Gastroesophageal sphincter (tissue), 4 donors: ENCODE data around the gene RNU1-1. TPM values are rescaled to one million over a fixed set of nuclear protein-coding genes. Genes with fewer than 3 reads are reported as not detected.
"Not testable (repeated sequence)": the region's sequence is repeated elsewhere in the genome, so short reads cannot be mapped to it uniquely, and the experiment has no call there.

ENCODE experiments used
- ATAC-seq: fragments of 150-250 bp; one replicate; pipeline ENCODE4 v1.9.1; 2016; ENCODE audit warnings: mild to moderate bottlenecking, moderate library complexity
- H3K27ac ChIP-seq, 4 donors: fragments of 200-600 bp; sonication (generic) in 3 of 4; 1 replicate in 3 of 4; 2 replicates in 1 of 4; pipeline ENCODE4 v1.5.1; 2016 to 2019
- H3K27me3 ChIP-seq: fragments of 200-600 bp; sonication (generic); one replicate; pipeline ENCODE4 v1.5.1; 2019
- H3K36me3 ChIP-seq, 2 donors: fragments of 200-600 bp; sonication (generic); one replicate each; pipeline ENCODE4 v1.5.1; 2019; ENCODE audit warnings: control low read depth in 1 of 2
- H3K4me1 ChIP-seq, 3 donors: fragments of 200-600 bp; sonication (generic); 1 replicate in 2 of 3; 2 replicates in 1 of 3; pipeline ENCODE4 v1.5.1; 2016 to 2019; ENCODE audit warnings: control low read depth in 2 of 3
- H3K4me3 ChIP-seq, 2 donors: fragments of 200-600 bp; sonication (generic); one replicate each; pipeline ENCODE4 v1.5.1; 2019; ENCODE audit warnings: mild to moderate bottlenecking in 1 of 2, moderate library complexity in 1 of 2
- H3K9me3 ChIP-seq, 3 donors: fragments of 200-600 bp; sonication (generic); one replicate each; pipeline ENCODE4 v1.5.1; 2017 to 2019; ENCODE audit warnings: control low read depth in 2 of 3
- EP300 ChIP-seq: sonication (generic); formaldehyde crosslinking; IDR thresholded peaks from one replicate; pipeline ENCODE4 v1.6.1; 2017; ENCODE audit warnings: antibody characterized with exemption, mild to moderate bottlenecking
- POLR2A ChIP-seq, 2 donors: fragments of 450-650 bp; IDR thresholded peaks; one replicate each; pipeline ENCODE4 v1.6.1; 2017; ENCODE audit warnings: antibody characterized with exemption in 2 of 2, mild to moderate bottlenecking in 2 of 2, moderate library complexity in 1 of 2
- POLR2AphosphoS5 ChIP-seq: sonication (generic); formaldehyde crosslinking; IDR thresholded peaks from one replicate; pipeline ENCODE4 v1.6.1; 2017; ENCODE audit warnings: antibody characterized with exemption
- WGBS, 2 donors: methylation state at CpG; one replicate each; pipeline ENCODE4 v1.1.5; 2018; ENCODE audit warnings: low coverage in 1 of 2; 5-methylcytosine and 5-hydroxymethylcytosine counted together
- total RNA-seq, 4 donors: library from RNA; depleted of rRNA; stranded (reverse); fragments of >200 nt; gene quantifications; one replicate each; pipeline ENCODE4 v1.1.0, GENCODE V29; 2016
- TF ChIP-seq, protein P1 (sequence below), 4 experiments: fragments of 200-600 bp in 2 of 4; fragments of 450-650 bp in 2 of 4; sonication (generic) in 1 of 4; IDR thresholded peaks; one replicate each; pipeline ENCODE4 v1.5.1; 2017 to 2019; ENCODE audit warnings: antibody characterized with exemption in 4 of 4, mild to moderate bottlenecking in 2 of 4, moderate library complexity in 2 of 4

The RNU1-1 gene
- total RNA-seq, 4 donors from 2014 or later = under 0.01 TPM; not detected in 1

DNA sequence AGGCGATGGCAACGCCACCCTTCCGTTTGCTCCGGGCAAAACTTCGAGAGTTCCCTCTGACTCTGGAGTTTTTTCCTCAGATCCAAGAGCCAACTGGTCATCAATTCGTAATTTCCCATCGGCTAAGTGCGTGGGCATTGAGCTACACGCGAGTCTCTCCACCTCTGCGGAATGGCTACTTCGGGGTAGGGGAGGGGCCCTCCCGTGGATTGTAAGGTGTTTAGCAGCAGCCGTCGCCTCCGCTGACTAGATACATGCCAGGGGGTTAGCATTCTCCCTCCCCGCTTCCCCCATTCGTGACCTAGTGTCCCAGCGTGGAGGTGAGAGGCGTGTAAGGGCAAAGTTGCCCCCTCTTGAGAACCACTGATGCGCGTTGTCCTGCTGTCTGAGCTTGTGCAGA is 21.8 kb upstream of the RNU1-1 start:
- not testable (repeated sequence) for H3K4me1 ChIP-seq, H3K9me3 ChIP-seq, H3K27ac ChIP-seq, H3K36me3 ChIP-seq, H3K4me3 ChIP-seq
- peaks cover 49% of the 10 kb centered on the region for H3K27me3 ChIP-seq
- peak; percentile 44 for ATAC-seq
- 50 to 70% methylated on average over 1 to 13 of the region's 22 CpGs for WGBS, 2 donors

DNA sequence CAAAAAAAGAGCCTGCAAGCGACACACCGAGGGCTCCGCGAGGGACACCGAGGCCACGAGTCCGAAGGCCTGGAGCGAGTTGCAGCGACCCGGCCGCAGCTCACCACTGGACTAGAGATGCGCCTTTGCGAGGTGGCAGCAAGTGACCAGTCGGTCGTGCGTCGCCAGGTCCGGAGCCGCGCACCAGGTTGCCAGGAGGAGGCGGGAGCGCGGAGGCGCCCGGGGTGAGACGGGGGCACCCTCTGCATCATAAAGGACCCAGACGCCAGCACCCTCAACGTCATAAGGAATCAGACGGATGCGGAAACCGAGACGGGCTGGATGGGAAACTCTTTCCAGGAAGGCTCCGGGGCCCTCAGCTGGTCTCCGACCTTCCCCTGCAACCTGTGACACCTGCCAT is 21.4 kb upstream of the RNU1-1 start:
- ATAC-seq = peak; percentile 39

DNA sequence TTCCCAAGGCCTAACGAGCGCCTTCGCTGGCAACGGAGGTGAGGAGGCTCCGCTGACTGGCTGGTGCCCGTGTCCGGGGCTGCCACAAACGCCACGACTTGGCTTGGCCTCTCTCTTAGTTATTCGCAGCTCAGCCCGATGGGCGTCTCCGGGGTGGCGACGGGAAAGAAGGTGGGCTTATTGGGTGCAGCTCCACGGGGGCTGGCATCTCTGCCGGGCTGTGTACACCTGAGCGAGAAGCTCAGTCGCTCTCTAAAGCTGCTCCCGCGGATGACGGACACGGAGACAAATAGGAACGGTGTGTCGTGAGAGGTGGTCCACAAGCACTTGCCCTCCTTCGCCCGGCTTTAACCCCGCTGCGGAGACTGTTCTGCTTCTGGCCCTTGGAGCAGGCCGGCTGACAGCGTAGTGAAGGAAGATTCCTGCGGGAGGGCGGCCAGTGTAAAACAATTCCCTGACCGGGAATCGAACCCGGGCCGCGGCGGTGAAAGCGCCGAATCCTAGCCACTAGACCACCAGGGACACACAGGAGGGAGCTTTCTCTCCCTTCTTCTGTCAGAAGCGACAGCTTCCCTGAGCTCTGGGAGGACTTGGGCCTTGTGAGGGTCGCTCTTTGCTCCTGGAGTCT is 20.9 kb upstream of the RNU1-1 start:
- 8% methylated on average over 8 of the region's 43 CpGs; no CpG with 5 or more reads in 1 of the 2 donors for WGBS, 2 donors
- H3K36me3 ChIP-seq, H3K9me3 ChIP-seq, H3K27ac ChIP-seq, H3K4me1 ChIP-seq: not testable (repeated sequence)
- H3K27me3 ChIP-seq = peaks cover 59% of the 10 kb centered on the region
- ATAC-seq = peak; percentile 81
- H3K4me3 ChIP-seq = peak overlapping the region in 1 of 2 donors; percentile 37

More for the DNA sequence above, 21.4 kb upstream of the RNU1-1 start:
- H3K36me3 ChIP-seq, H3K9me3 ChIP-seq, H3K4me1 ChIP-seq, H3K27ac ChIP-seq: not testable (repeated sequence)
- Histone ChIP-seq H3K4me3 (peak overlapping the region in 1 of 2 donors; percentile 37), H3K27me3 (peaks cover 53% of the 10 kb centered on the region)
- 27 to 35% methylated on average over 8 to 9 of the region's 34 CpGs for WGBS, 2 donors

DNA sequence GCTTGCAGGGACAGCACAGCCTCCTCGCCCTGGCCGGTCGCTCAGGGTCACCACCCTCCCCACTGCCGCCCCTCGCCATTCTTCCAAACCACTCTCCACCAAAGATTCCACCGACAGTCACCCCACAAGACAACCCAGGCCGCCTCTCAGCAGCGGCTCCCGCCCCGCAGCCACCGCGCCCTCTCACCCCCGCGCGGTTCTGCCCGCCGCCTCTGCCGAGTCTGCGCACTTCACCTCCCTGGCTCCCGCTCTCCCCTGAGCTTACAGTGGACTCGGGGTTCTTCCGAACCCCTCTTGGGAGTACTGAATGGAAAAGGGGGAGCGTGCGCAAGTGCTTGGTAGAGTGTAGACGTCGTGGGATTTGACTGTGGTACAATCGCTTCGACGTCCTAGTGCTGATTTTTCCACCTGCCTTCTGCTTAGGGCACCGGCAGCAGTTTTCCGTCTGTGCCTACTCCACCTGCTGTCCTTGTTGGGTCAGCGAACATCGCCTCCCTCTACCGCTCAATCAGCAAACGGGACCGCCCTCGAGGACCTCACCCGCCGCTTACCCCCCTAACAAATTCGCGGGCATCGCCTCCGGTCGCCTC is 20.2 kb upstream of the RNU1-1 start:
- H3K36me3 ChIP-seq, H3K27ac ChIP-seq, H3K9me3 ChIP-seq, H3K4me1 ChIP-seq: not testable (repeated sequence)
- ATAC-seq = peak; percentile 64
- Histone ChIP-seq H3K27me3 (peaks cover 59% of the 10 kb centered on the region), H3K4me3 (peak overlapping the region in 1 of 2 donors; percentile 37)
- 10 to 23% methylated on average over 12 to 14 of the region's 44 CpGs for WGBS, 2 donors

DNA sequence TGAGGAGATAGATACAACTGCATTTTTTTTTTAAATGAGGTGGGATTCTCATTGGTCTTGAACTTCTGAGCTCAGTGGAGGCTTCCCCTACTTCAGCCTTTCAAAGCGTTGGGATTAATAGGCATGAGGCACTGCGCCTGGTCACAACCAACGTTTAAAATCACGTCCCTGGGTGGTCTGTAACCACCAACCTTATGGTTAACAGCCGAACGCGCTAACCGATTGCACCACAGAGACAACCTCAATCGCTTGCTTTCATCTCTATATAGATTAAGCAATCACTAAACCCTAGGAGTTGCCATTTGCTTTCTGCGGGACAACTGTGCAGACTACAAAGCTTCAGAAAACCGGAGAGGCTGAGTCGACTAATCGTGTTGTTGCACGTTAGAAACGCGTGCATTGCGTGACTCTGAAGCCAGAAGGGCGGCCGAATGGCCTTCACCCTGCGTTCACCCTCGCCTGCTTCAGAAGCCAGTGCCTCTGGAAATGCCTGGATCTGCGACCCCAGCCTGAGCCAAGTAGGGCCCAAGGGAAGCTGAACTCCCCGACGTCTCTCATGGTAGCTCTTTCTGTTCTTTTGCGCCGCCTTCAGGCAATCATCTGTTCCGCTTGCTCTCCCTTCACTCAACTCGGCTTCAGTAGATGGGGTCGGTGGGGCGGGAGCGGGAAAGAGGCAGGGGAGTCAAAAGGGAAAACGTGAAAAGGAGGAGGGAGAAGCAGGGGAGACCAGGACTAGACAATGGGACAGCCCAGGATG is 18.3 kb upstream of the RNU1-1 start:
- not testable (repeated sequence) for H3K36me3 ChIP-seq
- WGBS, 2 donors = 30% methylated on average over 2 of the region's 32 CpGs; no CpG with 5 or more reads in 1 of the 2 donors
- peaks cover 62% of the 10 kb centered on the region for H3K27me3 ChIP-seq

DNA sequence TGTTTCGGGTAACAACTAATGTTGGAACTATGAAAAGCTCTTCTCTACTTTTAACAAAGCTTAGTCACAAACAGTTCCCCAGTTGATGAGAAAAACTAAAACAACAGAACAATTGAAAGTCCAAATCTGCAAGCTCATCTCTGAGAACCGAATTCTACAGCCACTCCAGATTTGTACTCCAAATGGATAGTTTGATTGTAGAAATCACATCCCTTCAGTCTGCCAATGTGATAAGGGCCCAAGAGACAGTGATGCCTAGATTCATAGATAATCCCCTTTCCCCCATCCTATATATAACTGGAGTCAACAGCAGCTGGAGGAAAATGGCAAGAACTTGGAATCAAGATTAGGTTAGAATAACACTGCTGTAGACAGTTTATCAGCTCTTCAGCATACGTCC is 14.3 kb upstream of the RNU1-1 start:
- not testable (repeated sequence) for ATAC-seq, H3K4me1 ChIP-seq, H3K4me3 ChIP-seq, H3K9me3 ChIP-seq, H3K36me3 ChIP-seq, H3K27ac ChIP-seq
- 70 to 78% methylated on average over 3 of the region's 3 CpGs for WGBS, 2 donors
- peaks cover 35% of the 10 kb centered on the region for H3K27me3 ChIP-seq

More for the DNA sequence above, 18.3 kb upstream of the RNU1-1 start:
- not testable (repeated sequence) for H3K4me3 ChIP-seq, ATAC-seq, H3K9me3 ChIP-seq, H3K27ac ChIP-seq, H3K4me1 ChIP-seq

DNA sequence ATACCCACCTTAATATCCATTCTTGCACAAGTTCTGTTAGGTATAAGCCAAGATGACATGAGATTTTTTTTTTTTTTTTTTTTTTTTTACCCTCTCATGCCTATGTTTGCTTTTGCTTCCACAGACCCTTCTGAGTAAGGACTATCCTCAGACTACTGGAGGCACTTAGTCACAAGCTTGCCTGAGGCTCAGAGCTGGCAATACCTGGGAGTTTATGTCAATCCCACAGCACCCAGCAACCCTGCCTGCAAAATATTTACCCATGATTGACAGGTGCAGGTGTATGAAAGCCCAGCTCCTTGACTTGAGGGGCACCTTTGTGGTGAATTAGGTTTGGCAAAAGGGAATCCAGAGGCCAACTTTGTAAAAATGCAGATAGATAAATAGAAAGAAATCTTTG is 11.7 kb upstream of the RNU1-1 start:
- peaks cover 18% of the 10 kb centered on the region for H3K27me3 ChIP-seq
- H3K4me1 ChIP-seq, H3K27ac ChIP-seq, H3K36me3 ChIP-seq, ATAC-seq, H3K4me3 ChIP-seq, H3K9me3 ChIP-seq: not testable (repeated sequence)

DNA sequence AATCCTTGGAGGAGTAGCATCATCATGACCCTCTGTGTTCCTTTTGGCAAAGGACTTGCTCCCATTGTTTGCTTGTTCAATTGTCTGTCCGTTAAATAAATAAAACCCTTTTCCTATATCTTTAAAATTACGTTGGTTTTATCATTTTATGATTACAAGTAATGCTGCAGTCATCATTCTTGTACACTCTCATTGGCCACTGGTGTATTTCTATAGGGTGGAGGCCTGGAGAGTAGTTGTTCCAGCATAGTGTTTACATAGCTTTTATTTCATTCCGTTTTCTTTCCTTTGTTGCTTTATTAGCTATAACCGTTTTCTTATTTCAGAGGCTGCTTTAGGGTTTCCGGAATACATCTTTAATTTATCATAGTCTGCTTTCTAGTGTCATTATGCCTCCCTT is 7.6 kb upstream of the RNU1-1 start:
- H3K27ac ChIP-seq, H3K4me1 ChIP-seq, H3K4me3 ChIP-seq, H3K9me3 ChIP-seq, H3K36me3 ChIP-seq, ATAC-seq: not testable (repeated sequence)
- H3K27me3 ChIP-seq = peaks cover 39% of the 10 kb centered on the region
- 64 to 80% methylated on average over 5 of the region's 5 CpGs for WGBS, 2 donors

DNA sequence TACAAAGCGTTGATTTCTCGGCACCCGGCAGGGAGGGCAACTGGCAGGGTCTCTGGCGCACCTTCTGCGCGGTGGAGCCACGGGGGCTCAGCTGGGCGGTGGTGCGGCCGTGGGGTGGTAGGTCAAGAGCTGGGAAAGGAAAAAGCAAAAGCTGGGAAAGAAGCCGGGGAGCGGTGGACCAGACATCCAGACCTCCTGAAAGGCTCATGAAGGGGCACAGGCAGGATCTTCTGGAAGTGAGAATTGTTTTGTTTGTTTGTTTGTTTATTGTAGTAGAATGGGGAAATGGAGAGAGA is 7.2 kb upstream of the RNU1-1 start:
- Histone ChIP-seq H3K27ac (no peak overlapping the region), H3K27me3 (peaks cover 39% of the 10 kb centered on the region), H3K9me3 (no peaks in the 10 kb centered on the region), H3K36me3 (no peaks in the 10 kb centered on the region), H3K4me1 (no peaks in the 10 kb centered on the region), H3K4me3 (no peak overlapping the region)
- no peak for ATAC-seq
- TF ChIP-seq EP300 (no peak), POLR2A (IDR thresholded peaks at IDR 0.05) (no peak), POLR2AphosphoS5 (no peak)
- TF ChIP-seq, protein P1, sequence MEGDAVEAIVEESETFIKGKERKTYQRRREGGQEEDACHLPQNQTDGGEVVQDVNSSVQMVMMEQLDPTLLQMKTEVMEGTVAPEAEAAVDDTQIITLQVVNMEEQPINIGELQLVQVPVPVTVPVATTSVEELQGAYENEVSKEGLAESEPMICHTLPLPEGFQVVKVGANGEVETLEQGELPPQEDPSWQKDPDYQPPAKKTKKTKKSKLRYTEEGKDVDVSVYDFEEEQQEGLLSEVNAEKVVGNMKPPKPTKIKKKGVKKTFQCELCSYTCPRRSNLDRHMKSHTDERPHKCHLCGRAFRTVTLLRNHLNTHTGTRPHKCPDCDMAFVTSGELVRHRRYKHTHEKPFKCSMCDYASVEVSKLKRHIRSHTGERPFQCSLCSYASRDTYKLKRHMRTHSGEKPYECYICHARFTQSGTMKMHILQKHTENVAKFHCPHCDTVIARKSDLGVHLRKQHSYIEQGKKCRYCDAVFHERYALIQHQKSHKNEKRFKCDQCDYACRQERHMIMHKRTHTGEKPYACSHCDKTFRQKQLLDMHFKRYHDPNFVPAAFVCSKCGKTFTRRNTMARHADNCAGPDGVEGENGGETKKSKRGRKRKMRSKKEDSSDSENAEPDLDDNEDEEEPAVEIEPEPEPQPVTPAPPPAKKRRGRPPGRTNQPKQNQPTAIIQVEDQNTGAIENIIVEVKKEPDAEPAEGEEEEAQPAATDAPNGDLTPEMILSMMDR (IDR thresholded peaks at IDR 0.05) = no peak
- 30% methylated on average over 2 of the region's 12 CpGs; no CpG with 5 or more reads in 1 of the 2 donors for WGBS, 2 donors

DNA sequence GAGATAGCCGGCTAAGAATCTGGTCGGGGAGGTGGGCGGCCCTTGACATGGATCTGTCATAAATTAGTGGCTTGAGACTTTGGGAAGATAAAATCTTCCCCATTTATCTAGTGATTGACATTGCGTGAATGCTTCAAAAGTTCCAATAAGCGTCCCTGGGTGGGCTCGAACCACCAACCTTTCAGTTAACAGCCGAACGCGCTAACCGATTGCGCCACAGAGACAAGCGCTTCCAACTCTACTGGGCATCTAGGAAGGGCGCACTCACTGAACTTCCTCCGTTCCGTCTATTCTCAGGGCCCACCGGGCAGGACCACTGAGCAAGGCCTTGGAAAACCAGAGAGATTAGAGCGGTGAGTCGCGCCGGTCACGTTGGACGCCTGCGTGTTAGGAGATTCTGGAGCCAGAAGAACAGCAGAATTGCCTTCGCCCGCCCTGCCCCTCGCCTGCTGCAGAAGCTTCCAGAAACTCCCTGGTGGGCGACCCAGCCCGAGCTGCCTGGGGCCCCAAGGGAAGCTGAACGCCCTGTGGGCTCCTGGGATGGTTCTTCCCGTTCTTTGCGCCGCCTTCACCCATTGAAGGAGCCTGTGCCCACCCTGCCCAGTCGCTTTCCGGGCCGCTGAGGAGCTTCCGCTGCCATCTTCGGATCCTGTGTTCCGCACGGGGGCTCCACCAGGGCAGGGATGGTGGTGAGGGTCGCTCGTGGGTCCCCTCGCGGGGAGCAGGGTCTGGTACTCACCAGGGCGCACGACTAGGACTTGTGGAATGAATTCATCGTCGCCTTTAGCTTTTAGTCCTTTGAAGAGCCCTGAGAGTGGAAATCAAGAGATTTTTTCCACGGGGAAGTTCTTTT is 6.6 kb upstream of the RNU1-1 start:
- peaks cover 39% of the 10 kb centered on the region for H3K27me3 ChIP-seq
- H3K4me1 ChIP-seq, ATAC-seq, H3K4me3 ChIP-seq, H3K27ac ChIP-seq, H3K36me3 ChIP-seq, H3K9me3 ChIP-seq: not testable (repeated sequence)
- 13 to 57% methylated on average over 4 to 7 of the region's 48 CpGs for WGBS, 2 donors

DNA sequence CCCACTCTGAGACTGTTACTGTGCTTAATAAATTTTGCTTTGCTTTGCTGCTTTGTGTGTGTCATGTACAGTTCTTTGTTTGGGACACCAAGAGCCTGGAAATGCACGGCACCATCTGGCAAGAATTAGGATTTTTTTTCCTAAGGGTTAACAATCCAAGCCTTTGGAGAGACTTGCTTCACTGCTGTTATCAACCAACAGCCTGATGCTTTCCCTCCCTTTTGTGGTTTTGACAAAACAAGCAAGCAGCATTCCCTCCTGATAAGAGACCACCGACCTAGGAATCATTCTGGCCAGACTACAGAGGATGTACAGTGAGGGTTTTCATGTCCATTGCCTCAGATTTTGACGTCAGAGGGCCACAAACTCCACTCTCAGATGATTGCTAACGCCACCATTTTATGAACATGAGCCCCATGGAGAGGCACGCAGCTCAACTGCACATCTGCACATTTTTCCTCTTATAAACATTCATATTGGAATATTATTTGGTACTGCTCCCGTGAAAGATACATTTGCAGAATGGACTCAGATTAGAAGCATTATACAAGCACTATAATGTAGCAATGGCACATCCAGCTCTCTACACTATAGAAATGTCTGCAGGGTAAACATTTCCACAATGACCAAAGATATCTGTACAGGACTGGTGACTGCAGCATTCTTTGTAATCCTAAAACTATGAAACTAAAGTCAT is 5.3 kb upstream of the RNU1-1 start:
- H3K4me3 ChIP-seq, ATAC-seq, H3K9me3 ChIP-seq, H3K36me3 ChIP-seq, H3K27ac ChIP-seq, H3K4me1 ChIP-seq: not testable (repeated sequence)
- 35 to 54% methylated on average over 4 to 6 of the region's 6 CpGs for WGBS, 2 donors
- H3K27me3 ChIP-seq = peaks cover 39% of the 10 kb centered on the region
